HG02885 (cell line): ENCODE measurements around the gene ATP6V1G2.
"Not testable (repeated sequence)": the region's sequence is repeated elsewhere in the genome, so short reads cannot be mapped to it uniquely, and the experiment has no call there.

ENCODE experiments used
- ATAC-seq: cut with Tn5 transposase; IDR thresholded peaks from one replicate; pipeline ENCODE4 v1.9.1; 2021; ENCODE audit warnings: mild to moderate bottlenecking; ENCODE audit not compliant: unreplicated experiment, poor library complexity

ATP6V1G2 gene

DNA sequence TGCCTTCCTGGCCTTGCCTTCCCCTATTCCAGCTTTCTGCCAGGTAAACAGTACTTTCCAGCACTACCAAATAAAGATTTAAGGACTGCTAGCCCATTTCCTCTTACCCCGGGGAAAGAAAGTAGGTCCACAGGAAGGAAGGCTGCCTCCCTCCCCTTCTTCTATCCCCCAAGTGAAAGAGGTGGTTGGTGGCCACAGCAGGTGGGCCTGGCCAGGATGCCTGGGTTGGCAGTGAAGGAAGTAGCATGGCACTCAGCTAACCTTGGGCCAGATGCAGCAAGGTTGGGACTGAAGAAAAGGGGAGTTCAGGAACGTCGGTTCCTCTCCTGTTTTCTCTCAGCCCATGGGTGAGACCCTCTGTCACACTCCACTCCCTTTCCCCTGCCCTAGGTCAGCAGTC lies 9.9 kb upstream of the ATP6V1G2 start:
- ATAC-seq, result no peak

DNA sequence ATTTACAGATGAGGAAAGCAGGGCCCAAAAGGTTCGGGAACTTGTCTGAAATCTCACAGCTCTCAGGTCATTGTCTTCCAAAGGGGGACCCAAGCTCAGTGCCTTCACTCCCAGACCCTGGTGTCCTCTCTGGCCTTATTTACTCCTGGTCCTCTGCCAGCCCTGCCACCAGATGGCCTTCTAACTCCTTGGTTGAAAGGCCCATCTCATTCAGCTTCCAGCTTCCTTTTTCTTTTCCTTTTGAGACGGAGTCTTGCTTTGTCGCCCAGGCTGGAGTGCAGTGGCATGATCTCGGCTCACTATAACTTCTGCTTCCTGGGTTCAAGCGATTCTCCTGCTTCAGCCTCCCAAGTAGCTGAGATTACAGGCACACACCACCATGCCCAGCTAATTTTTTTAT lies 5.0 kb upstream of the ATP6V1G2 start:
- not testable (repeated sequence) for ATAC-seq

DNA sequence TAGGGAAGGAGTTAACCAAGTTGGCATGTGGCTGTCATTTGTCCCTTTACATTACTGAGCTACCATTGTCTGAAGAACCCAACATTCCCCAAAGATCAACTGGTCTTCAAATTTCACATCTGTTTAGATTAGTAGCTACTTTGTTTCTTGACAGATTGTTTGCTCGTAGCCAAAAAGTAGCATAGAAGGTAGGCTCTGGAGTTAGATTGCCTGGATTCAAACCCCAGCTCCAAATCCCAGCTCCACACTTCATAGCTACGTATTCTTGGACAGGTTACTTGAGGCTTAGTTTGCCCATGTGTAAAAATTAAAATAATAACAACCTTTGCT lies 2.1 kb upstream of the ATP6V1G2 start:
- no peak for ATAC-seq

DNA sequence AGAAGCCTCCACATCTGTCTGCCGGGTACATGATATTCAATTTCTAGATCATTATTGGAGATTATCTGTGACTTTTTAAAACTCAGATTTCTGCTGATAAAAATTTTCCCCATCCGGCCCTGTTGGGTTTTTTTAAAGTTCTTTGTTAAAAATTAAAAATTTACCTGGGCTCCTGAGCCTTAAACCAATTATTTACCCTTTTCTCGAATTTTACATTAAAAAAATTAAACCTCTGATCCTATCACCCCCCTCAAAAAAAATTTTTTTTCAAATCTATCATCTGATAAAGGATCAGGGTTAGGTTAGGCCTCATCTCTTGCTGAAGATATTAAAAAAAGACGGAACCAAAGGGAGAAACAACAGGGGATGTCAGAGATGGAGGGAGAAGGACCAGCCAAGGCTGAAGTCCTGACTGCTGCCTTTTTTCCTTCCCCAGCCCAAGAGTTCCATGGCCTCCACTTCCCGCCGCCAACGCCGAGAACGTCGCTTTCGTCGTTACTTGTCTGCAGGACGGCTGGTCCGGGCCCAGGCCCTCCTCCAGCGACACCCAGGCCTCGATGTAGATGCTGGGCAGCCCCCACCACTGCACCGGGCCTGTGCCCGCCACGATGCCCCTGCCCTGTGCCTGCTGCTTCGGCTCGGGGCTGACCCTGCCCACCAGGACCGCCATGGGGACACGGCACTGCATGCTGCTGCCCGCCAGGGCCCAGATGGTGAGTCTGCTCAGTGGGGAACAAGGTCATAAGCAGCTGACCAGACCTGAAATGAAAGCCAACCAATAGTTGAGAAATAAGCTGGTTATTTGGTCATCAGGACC lies 1.5 kb upstream of the ATP6V1G2 start:
- ATAC-seq, result no peak

DNA sequence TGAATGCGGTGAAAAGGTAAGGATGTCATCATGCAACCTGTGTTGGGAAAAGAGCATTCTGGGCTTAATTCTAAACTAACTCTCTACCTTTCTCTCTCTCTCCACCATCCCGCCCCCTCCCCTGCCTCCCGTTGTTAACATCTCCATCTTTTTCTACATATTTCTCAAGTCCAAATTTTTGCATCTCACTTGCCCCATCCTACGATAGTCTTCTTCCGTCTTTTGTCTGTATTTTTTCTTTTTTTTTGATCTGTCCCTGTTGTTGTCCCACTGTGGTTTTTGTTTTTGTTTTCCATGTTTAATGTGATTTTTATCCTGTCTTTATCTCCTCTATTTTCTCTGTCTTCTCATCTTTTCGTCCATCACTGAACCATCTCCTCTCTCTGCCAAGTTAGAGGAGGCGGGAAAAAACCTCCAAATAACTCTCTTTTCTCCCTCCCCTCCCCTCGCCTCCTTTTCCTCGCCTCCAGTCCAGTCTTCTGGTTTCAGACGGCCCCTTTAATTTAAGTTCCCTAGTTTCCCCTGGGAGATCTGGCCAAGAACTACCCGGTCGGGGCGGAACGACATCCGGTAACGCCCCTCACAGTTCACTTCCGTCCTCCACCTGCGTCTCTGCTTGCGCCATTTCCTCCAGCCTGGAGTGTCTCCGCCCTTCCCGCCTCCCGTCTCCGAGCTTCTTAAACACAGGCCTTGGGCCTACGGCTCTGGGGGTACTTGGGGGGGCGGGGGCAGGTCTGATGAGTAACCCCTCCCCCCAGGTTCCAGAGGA lies 734 bp upstream of the ATP6V1G2 start, which contains the start of gene NFKBIL1:
TSS of gene NFKBIL1 (plus strand) at position 651 of the 769 bp plus-strand sequence. CDS start at position 738, 87 bp downstream.
- peak; percentile 80 for ATAC-seq

DNA sequence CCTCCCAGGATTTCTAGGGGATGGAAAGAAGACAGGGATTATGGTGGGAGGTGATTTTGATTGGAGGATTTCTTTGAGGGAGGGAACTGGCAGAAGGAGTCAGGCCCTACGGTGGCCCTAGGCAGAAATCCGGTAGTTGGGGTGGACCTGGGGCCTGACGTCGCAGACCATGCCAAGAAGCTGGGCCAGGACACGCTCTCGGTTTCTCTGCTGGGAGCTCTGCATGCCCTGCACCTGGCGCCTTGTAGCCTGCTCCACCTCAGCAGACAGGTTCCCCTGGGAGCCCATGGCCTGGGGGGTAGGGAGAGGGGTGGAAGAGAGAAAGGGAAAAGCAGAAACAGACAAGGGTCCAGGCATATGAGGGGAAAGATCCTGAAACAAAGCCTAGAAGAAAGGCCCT lies 1.1 kb downstream of the ATP6V1G2 start:
- no peak for ATAC-seq

DNA sequence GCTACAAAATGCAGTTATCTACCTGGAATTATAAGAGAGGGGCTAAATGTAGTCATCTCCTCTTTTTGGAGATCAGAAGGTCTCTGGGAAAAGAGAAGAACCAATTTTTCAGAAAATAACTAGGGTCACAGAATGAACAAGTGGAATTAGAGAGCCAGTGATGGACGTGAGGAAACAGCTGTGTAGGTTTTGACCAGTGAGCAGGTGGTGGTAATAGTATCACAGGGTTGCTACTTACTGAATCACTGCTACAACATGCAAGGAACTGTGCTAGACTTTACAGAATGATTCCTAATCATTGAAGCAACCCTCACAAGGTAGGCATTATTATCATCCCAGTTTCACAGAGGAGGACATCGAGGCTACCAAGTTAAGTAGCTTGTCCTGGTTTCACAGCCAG lies 1.7 kb downstream of the ATP6V1G2 start:
- no peak for ATAC-seq

DNA sequence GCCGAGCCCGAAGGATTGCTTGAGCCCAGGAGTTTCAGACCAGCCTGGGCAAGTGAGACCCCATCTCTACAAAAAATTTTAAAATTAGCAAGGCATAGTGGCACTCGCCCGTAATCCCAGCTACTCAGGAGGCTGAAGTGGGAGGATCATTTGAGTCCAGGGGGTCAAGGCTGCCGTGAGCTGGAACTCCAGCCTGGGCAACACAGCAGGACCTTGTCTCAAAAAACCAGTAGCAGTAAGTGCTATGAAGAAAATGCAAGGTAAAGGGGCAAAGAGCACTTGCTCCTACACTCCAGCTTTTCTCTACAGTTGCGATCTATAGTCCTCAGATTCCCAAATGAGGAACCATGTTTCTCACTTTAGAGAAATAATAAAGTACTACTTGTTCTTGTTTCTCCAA lies 2.8 kb downstream of the ATP6V1G2 start:
- ATAC-seq, result no peak

DNA sequence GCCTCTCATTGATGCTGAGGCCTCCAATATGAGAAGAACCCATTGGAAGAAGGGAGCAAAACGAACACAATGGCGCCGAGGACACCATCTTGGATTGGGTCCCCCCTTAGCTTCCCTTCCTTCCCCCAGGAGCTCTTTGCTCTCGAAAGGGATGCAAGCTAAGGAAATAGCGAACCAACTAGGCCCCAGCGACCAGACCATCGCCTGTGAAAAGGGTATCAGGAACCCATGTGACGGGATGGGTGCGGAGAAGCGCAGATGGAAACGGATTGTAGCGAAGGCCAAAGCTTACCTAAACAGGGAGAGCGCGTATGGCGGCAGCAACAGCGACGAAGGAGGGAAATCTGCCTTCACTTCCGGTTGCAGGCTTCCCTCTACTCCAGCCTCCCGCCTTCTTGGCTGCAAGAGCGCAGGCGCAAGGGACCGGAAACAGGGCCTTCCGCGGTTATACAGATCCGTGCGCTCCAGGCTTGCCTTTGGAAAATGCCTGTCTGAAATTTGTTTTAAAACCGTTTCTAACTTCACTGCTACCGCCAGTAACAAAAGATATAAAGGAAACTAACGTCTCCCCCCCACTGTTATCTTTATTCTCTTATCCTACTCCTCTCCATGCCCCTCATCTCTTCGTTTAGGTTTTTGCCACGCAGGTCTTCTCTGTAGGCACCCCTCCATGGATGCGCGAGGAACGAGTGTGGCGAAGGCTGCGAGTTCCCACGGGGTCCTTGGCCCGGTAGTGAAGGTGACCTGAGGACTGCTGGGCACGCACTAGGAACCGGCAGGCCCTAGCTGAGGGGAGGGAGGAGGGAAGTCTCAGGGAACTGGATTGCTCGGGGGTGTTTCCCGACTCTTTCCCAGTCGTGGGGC lies 4.5 kb downstream of the ATP6V1G2 start, which contains the start of gene DDX39B:
TSS of gene DDX39B (minus strand) at position 346 of the 864 bp plus-strand sequence. CDS start 1,471 bp downstream, outside the sequence.
- peak; percentile 75 for ATAC-seq

DNA sequence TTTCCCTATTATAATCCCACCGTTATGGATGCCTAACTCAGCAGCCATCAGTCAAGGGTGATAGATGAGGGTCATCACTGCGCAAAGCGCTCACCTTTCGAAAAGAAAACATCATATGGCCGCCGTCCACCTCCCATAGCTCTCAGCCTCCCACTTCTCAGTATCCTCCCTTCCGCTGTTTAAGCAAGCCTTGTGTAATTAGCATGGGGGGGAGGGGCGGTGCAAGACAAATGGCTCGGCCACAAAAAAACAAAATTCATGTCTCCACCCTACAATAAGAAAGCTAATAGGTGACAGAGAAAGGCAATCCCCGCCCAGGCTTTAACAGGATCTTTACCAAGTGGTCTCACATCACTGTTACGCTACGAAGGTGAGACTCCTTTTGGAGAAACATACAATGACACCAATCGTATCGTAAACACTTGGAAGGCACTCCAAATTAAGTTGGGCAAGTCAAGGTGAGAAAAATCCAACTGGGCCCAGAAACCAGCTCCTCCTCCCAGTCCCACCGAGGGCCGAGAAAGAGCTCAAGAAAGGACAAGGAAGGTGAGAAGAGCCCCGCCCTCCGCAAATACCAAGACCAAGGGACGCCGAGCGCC lies 5.2 kb downstream of the ATP6V1G2 start:
- ATAC-seq, result peak; percentile 26

DNA sequence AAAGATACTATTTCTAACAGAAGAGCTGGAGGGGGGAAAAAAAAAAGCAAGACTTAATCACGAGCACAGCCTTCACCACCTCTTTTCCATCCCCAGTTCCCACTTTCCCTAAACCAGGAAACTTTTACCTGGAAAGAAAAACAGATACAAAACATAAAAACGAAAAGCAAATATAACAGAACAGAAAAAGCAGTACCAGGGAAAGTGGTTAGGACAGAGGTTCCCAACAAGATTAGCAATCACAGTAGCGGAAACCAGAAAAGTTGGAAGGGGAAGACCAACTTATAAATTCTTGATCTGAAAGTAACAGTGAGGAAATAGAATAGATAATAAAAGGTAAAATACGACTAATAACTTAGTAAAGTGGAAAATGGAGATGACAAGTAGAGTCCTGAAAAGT lies 5.8 kb downstream of the ATP6V1G2 start:
- no peak for ATAC-seq

DNA sequence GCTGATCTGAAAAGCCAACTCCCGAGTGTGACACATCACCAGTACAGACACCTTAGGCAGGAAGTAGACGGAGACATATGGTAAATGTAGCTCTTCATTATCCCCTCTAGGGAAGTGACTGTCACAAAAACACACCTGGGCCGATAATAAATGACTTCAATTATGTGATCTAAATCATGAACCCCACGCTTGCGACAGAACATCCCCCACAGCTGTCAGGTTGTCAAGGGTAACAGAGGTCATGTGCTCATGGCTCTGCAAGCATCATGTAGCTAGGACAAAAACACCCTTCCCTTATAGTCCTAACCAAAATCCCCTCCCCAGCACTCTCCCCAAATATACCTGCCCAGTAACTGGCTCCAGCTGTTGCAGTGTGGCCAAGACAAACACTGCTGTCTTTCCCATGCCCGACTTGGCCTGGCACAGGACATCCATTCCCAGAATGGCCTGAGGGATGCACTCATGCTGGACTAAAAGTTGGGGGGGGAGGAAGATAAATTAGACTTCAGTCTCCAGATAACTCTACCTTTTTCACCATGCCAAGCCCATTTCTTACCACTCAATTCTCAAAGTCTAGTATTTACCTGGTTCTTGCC lies 7.5 kb downstream of the ATP6V1G2 start:
- ATAC-seq, result no peak

DNA sequence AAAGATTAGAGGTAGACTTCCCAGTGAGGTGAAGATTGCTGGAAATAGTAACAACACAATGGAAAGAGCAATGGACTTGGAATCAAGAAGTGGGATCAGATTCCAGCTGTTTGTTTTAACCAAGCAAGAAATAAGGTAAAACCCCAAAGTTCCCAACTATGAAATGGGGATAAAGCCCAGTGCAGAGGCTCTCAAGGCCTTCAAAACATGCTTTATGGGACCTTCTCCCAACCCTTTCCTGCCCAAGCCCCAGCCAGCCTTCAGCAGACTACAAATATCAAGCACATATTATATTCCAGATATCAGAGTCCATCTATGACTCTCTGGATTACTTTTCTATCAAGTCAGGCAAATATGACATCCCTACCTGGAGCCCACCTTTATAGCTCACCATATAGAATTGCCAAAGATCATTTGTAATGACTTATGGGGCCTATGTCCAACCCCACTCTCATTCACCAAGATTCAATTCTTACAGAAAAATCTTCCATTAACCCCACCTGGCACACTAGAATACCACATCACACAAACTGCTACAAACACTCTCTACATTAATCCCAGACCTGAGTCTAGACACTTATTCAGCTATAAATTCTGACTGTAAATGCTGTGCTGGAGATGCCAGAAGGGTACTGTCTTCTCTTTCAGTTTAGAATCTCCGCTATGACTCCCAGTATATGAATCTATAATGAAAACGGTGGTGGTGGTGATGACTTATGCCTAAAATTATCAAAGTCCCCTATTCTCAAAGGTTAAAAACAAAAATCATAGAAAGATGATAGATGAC lies 10.7 kb downstream of the ATP6V1G2 start:
- ATAC-seq, result no peak

DNA sequence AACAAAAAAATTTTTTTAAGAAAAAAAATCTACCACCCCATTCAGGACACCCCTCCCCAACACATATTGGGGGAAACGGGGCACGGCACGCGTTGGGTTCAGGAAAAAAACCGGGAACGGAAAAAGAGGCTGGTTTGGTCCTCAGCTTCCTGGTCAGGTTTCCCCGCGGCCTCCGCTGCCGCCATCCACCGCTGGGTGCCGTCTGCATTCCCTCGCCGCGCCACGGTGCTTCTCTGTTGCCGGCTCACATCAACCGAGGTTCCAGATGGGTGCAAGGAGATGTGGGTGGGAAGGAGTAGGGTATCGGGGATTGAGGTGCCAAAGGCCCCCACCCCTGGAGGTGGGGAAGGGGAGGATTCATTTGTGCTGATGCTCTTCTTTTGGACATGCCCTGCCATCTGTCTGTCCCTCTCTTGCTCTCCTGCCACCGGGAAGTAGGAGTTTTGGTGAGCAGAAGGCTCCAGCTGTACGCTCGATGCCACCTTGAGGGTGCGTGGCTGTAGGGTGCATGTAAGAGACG lies 11.8 kb downstream of the ATP6V1G2 start:
- ATAC-seq, result no peak

DNA sequence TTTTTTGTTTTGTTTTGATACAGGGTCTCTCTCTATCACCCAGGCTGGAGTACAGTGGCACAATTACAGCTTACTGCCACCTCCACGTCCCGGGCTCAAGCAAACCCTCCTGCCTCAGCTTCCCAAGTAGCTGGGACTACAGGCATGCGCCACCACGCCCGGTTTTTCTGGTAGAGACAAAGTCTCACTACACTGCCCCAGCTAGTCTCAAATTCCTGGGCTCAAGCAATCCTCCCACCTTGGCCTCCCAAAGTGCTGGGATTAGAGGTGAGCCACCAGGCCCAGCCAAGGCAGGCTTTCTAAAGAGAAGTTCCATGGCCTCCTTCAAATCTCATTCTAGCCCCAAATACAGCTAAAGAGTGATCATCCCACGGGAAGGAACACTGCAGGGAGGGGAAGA lies 12.4 kb downstream of the ATP6V1G2 start:
- ATAC-seq, result no peak

DNA sequence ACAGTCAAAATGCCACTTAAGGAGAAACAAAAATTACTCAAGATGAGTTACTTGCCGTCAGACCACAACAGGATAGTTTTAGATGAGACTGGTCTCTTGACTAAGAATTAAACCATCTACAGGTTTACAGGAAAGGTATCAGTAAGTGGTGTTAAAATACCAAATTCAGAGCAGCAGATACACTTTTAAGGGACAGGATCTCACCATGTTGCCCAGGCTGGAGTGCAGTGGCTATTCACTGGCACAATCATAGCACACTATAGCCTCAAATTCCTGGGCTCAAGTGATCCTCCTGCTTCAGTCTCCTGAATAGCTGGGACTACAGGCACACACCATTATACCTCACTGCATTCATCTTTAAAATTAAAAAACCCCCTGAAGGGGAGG lies 13.0 kb downstream of the ATP6V1G2 start:
- ATAC-seq, result no peak

DNA sequence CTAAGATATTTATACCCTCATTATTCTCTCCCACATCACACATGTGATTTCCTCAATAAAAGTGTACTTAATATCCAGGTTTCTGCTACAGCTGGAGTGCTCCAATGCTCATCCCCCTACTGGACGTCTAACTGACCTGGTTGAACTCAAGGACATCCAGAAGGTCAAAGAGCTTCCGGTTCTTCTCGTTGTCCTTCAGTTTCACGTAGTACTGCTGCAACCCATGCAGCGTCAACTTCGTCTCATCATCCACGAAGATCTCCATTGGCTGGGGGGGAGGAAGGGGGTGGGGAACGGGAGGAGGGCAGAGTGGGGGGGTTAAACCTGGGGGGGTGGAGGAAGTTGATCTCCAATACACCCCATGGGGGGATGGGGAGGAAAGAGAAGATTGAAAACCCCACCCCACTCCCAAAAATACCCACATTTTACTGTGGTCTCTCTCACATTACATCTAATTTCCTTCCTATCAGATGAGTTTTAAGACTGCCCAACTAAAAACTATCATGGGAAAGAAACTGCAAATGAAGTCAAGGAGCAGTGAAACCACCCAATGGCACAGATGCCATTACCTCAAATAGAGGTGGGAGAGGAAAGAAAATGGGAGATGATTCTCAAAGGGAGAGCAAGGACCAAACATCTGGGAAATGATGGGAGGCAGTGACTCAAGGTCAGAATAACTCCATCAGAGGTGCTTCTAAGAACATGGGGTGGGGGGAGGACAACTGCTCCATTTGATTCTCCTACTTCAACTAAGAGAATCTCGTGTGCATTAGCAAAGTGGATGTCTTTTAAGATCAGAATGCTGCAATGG lies 13.6 kb downstream of the ATP6V1G2 start:
- no peak for ATAC-seq
